Neutrophil (primary cell): ENCODE results near the gene RASIP1.

ENCODE experiments used
- H3K27ac ChIP-seq: fragments of 200-600 bp; sonication (generic); 2 replicates; pipeline ENCODE4 v1.5.1; 2016; ENCODE audit warnings: mild to moderate bottlenecking, moderate library complexity
- H3K27me3 ChIP-seq: fragments of 200-600 bp; sonication (generic); 2 replicates; pipeline ENCODE4 v1.6.0; 2016; ENCODE audit warnings: mild to moderate bottlenecking
- H3K36me3 ChIP-seq: fragments of 200-600 bp; sonication (generic); 2 replicates; pipeline ENCODE4 v1.5.1; 2017
- H3K4me1 ChIP-seq, 2 experiments: fragments of 200-600 bp in 1 of 2; sonication (generic) in 1 of 2; 1 replicate in 1 of 2; 2 replicates in 1 of 2; pipeline versions ENCODE4 v1.5.1 to v1.6.1; 2013 to 2016; ENCODE audit warnings: low read depth in 1 of 2, low read length in 1 of 2, mild to moderate bottlenecking in 1 of 2, moderate library complexity in 1 of 2; ENCODE audit not compliant: control insufficient read depth in 1 of 2, insufficient read depth in 1 of 2
- H3K4me3 ChIP-seq, 2 experiments: fragments of 200-600 bp in 1 of 2; sonication (generic) in 1 of 2; 1 replicate in 1 of 2; 2 replicates in 1 of 2; pipeline ENCODE4 v1.5.1; 2013 to 2016; ENCODE audit warnings: low read depth in 1 of 2, low read length in 1 of 2, mild to moderate bottlenecking in 1 of 2, moderate library complexity in 1 of 2
- H3K9me3 ChIP-seq: fragments of 200-600 bp; sonication (generic); 2 replicates; pipeline ENCODE4 v1.5.1; 2016
- CTCF ChIP-seq: fragments of 200-600 bp; sonication (generic); IDR thresholded peaks from 2 replicates; pipeline ENCODE4 v1.5.1; 2016; ENCODE audit warnings: antibody characterized with exemption

RASIP1 gene

GRCh38 chr19:48757089-48757675 lies 16.8 kb upstream of the RASIP1 start:
- no peak overlapping the region for H3K4me3 ChIP-seq
- no peaks in the 10 kb centered on the region for H3K36me3 ChIP-seq
- peaks cover 71% of the 10 kb centered on the region for H3K27me3 ChIP-seq
- no peaks in the 10 kb centered on the region for H3K9me3 ChIP-seq
- TF ChIP-seq CTCF: no peak
- peaks cover 4 to 6% of the 10 kb centered on the region in 2 experiments for H3K4me1 ChIP-seq
- H3K27ac ChIP-seq: no peak overlapping the region

GRCh38 chr19:48756686-48757085 lies 16.3 kb upstream of the RASIP1 start:
- Histone ChIP-seq H3K9me3 (no peaks in the 10 kb centered on the region), H3K36me3 (no peaks in the 10 kb centered on the region), H3K27ac (no peak overlapping the region), H3K27me3 (peaks cover 71% of the 10 kb centered on the region), H3K4me3 (no peak overlapping the region), H3K4me1 (peaks cover 4 to 6% of the 10 kb centered on the region in 2 experiments)
- TF ChIP-seq CTCF: no peak

GRCh38 chr19:48756212-48756611 lies 15.8 kb upstream of the RASIP1 start:
- H3K36me3 ChIP-seq: no peaks in the 10 kb centered on the region

GRCh38 chr19:48755787-48756186 lies 15.4 kb upstream of the RASIP1 start:
- TF ChIP-seq CTCF: no peak
- H3K9me3 ChIP-seq: no peaks in the 10 kb centered on the region
- peaks cover 71% of the 10 kb centered on the region for H3K27me3 ChIP-seq
- H3K4me3 ChIP-seq: no peak overlapping the region
- H3K36me3 ChIP-seq: no peaks in the 10 kb centered on the region
- peaks cover 4 to 6% of the 10 kb centered on the region in 2 experiments for H3K4me1 ChIP-seq
- H3K27ac ChIP-seq: no peak overlapping the region

More at GRCh38 chr19:48756212-48756611, 15.8 kb upstream of the RASIP1 start:
- Histone ChIP-seq H3K27me3 (peaks cover 71% of the 10 kb centered on the region), H3K9me3 (no peaks in the 10 kb centered on the region), H3K27ac (no peak overlapping the region), H3K4me1 (peaks cover 4 to 6% of the 10 kb centered on the region in 2 experiments), H3K4me3 (no peak overlapping the region)
- TF ChIP-seq CTCF: no peak

GRCh38 chr19:48755084-48755641 lies 14.8 kb upstream of the RASIP1 start, which contains the start of gene FGF21:
Gene FGF21 (plus strand): TSS chr19:48755524. CDS start chr19:48756237, 713 bp downstream.
- H3K4me1 ChIP-seq: peaks cover 0 to under 1% of the 10 kb centered on the region in 2 experiments
- no peak within 1 kb of the TSS for H3K27ac ChIP-seq
- H3K4me3 ChIP-seq: no peak within 1 kb of the TSS
- H3K9me3 ChIP-seq: no peaks in the 10 kb centered on the region
- no peaks in the 10 kb centered on the region for H3K36me3 ChIP-seq
- H3K27me3 ChIP-seq: peaks cover 71% of the 10 kb centered on the region
- no peak for TF ChIP-seq CTCF
